CD4-positive, alpha-beta T cell treated with Interleukin-12 subunit alpha and Interleukin-12 subunit beta, for 1 hour (primary cell): ENCODE measurements around the gene CLDN18.

Source experiments
- DNase-seq: peaks from one replicate; pipeline ENCODE4 v3.0.0-alpha.2; 2020

CLDN18 gene

GRCh38 chr3:138030734-138031280, 20.8 kb downstream of the CLDN18 start:
- DNase-seq: no peak

DNA sequence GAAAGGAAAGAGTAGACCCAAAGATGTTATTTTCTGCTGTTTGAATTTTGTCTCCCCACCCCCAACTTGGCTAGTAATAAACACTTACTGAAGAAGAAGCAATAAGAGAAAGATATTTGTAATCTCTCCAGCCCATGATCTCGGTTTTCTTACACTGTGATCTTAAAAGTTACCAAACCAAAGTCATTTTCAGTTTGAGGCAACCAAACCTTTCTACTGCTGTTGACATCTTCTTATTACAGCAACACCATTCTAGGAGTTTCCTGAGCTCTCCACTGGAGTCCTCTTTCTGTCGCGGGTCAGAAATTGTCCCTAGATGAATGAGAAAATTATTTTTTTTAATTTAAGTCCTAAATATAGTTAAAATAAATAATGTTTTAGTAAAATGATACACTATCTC, 21.6 kb downstream of the CLDN18 start:
- no peak for DNase-seq

GRCh38 chr3:138032567-138032966, 22.6 kb downstream of the CLDN18 start:
- no peak for DNase-seq

GRCh38 chr3:138033202-138033691, 23.3 kb downstream of the CLDN18 start:
- DNase-seq: no peak

DNA sequence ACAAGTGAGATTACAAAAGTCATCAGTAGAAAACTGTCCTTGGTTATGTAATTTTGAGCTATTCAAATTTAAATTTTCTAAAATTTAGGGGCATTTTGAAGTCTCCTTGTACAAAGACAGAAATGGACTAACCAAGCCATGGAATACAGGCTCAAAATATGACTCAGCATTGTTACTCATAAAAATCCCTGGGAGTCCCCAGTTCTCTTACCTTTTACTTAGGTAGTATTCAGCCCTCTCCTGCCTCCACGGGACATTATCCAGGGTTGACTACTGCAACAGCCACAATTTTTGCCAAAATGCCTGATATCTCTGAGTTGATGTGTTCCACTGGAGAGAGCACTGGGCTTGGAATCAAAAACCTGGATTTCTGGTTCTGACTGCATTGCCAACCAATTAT, 25.0 kb downstream of the CLDN18 start:
- DNase-seq: no peak

DNA sequence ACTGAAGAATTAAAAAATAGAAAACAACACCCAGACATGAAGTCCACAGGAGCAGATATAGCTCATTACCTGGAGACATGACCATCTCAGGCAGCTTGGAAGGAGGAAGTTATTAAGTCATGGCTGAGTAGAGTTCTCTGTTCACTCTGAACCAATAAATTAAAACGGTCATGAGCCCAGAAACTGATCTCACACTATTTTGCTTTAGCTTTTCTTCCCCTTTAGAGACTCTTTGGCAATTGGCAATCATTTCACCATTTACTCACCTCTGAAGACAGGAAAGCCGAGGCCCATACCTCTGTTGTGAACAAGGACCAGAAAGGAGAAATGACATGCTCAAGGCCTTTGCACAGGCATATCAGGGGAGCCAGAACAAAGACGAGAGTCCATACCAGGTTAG, 26.6 kb downstream of the CLDN18 start:
- DNase-seq: no peak

DNA sequence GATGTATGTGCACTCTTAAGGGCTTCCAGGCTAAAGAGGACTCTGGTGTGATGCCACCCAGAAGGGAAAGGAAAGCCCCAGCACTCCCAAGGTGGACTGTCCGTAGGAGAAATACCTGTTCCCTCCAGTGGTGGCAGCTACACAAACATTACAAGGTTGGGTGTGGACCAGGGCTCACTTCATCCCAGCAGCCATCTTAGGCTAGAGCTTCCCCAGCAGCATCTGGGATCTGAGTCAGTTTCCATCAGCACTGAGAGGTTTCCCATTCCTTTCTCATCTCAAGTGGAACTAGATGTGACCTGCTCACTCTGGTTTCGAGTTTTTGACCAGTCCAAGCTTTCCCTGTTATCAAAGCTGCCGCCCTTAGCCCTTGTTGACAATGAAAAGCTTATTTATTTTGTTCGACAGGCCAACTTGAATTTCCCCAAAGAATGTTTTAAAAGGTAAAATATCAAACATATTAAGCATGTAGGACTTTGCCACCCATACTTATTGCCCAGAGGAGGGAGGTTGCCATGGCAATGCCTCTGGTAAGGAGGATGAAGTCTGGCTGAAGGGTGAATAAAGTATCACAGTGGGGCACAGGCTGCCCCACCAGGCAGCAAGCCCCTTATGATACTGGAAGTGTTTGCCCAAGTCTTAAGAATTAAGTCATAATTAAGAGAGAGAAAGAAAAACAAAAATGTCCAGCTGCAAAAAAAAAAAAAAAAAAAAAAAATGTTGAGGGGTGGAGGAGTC, 28.9 kb downstream of the CLDN18 start:
- DNase-seq: no peak

GRCh38 chr3:138042043-138042442, 32.1 kb downstream of the CLDN18 start:
- no peak for DNase-seq

DNA sequence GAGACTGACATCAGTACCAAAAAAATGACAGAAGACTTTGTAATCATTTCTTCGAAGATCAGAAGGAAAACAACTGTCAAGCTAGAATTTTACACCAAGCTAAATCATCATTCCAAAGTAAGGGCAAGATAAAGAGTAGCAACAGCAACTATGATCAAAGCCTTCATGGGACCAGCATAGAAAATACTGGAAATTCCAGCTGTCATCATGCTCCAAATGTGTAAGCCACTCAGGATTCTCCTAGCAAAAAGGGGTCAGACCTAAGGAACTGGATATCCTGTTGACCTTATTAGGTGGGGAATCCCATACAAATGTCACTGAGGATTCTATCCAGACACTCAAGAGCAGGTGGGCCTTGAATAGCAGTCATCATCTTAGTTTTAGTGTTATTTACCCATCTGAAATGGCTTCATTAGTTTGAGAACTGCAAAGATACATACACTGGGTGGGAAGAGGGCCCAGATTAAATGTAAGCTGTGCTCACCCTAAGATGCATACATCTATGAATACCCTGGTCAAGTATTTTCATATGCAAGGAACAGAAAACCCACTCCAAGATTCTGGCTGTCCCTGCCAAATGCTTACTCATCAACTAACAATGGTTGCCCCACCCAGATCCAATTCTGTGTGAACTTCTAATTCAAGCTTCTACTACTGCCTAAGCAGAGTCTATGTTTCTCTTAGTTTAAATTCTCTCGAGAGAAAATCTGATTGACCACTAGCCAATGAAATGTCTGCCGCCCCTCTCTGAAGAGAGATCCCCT, 33.5 kb downstream of the CLDN18 start:
- no peak for DNase-seq

DNA sequence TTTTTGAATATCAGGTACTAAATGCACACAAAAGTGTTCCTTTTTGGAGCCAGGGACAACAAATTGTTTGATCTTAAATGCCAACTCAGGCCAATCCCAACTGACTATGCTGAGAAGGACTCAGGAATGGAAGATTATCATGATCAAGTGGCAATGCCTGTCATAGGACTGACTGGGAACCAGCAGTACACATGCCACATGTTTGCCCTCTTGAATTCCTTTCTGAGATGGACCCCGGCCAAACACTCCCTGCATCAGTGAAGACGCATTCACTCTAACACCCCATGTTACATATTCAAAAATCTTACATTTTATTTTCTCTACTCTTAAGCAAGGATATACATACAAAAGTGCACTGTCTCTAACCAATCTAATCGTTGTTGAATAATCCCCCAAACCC, 36.1 kb downstream of the CLDN18 start:
- no peak for DNase-seq

DNA sequence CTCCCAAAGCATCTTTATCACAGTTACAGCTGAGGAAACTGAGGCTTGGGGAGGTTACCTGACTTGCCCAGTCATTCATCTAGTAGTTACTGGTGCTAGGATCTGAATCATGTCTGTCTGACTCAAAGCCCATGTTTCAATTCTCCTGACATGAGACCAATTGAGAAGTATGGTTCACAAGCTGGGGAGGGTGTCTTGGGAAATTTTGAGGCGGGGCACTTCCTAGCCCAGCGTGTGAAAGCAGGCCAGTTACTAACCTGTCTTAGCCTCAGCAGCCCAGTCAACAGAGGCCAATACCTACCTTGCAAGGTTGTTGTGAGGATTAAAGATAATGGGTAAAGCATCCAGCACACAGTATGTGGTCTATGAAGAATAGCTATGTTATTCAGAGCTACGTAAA, 37.0 kb downstream of the CLDN18 start:
- no peak for DNase-seq

DNA sequence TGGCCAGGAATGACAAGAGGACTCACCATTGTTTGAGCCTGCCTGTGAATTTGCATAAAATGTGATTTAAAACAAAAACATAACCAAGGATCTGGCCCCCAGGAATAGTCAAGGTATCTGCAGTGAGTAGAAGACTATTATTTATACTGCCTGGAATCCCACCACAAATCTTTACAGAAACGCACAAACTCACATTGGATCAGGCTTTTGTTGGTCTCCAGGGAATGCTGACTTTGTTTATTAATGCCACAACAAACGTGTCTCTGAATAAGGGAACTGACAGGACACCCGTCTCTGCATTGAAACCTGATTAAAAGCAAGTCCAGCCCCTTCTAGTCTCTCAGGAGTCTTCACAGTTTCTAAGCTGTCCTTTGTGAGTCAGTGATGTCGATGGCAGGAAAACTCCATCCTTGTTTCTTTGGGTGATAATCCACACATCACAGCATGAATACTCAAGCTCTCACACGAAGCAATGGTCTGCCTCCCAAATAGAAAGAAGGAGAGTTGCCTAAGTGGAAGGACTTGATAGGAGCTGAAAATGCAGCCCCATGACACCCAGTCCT, 37.7 kb downstream of the CLDN18 start:
- no peak for DNase-seq

GRCh38 chr3:138049157-138049919, 39.4 kb downstream of the CLDN18 start:
- DNase-seq: no peak

- no peak for DNase-seq
Observed at GRCh38 chr3:138051947-138052802, 42.2 kb downstream of the CLDN18 start.

GRCh38 chr3:138054057-138054456, 44.1 kb downstream of the CLDN18 start:
- DNase-seq: no peak

DNA sequence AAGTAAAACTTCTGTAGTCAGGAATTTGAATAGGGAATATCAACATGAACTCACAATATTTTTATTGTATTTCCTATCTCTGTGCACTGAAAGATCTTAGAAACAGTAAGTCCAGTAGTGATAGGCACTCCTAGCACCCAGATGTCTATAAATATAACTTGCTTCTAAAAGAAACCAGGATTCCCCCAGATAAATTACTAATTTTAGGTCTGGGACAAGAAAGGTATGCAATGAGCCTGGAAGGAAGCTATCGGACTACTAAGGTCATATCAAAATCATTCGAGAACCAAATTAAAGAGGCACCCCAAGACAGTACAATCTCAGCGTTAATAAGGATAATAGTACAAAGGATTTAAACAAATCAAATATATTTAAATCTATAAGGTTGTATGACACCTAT, 47.4 kb downstream of the CLDN18 start:
- no peak for DNase-seq

DNA sequence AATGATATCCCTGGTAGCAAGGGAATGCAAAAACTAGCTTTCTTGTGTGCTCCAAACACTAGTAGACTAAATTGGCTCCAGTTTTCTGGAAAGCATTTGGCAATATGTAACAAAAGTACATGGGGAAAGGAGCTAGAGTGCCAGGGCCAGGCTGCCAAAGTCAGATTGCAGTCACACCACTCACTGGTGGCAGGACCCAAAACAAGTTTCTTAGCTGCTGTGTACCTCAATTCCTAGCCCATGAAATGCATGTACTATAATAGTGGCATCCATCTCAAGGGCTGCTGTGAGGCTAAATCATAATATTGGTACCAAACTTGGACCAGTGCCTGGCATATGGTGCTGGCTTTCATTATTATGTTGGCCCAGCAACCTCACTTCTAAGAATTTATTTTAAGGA, 49.3 kb downstream of the CLDN18 start:
- no peak for DNase-seq

- DNase-seq: no peak
Observed at GRCh38 chr3:138060792-138061191, 50.8 kb downstream of the CLDN18 start.

DNA sequence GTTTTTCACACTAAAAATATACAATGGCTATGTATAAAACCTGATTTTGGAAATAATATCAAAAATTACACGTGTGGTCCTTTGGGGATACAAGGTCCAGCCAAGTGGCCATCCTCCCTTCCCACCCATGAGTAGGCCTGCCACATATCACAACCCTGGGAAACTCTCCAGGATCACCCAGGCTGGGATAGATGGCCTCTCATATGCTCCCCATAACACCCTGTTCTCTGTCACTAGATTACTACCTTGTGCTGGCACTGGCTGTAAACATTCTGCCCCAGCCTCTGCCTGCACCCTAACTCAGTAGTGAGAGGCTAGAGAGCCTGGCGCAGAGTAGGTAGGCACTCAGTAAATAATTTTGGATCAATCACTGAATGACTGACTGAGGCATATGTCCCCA, 52.1 kb downstream of the CLDN18 start:
- no peak for DNase-seq

DNA sequence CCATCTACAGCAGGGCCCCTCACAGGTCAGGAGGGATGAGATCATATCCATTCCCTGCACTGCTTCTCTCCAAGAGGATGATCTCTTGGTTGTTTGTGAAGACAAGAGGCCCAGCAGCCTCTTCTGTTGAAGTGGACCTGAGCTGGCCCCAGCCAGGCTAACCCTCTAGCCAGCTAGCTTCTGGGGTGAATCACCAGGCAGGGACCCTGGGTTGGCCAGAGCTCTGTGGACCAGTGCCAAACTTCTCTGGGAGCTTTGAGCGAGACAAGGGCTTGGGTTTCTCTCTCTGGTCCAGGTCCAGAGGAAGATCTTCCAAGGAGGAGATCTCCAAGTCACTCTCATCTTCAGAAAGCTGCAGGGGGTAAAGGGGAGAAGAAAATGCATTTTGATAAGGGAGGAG, 52.7 kb downstream of the CLDN18 start:
- DNase-seq: no peak

DNA sequence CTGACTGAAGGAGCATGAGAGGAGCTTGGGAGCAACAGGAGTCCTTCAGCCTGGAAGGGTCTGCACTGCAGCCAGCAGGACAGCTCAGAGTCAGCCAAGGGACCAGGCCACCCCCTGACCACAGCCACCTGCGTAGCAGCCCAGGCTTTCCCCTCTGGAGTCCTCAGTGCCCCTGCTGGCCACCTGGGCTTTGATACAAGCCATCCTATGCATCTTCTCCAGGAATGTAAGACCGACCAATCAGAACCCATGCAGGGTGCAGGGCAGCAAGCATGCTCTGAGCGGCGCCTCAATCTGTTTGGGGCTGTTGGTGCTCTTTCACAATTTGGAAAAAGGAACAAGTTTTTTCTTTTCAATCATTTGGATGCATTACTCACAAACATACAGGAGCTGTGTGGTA, 53.5 kb downstream of the CLDN18 start:
- no peak for DNase-seq

GRCh38 chr3:138065949-138066348, 56.0 kb downstream of the CLDN18 start:
- no peak for DNase-seq
